Measurements from ENCODE around the gene FUZ. TPM values are rescaled to one million over a fixed set of nuclear protein-coding genes. Genes with fewer than 3 reads are reported as not detected.

FUZ gene
- total RNA-seq, 3 donors from 2014 or later (not counting 1 experiment from before 2014, with no cell fraction given) = 17.7 to 33.1 (median 20.6) TPM

- H3K9me3 ChIP-seq (ENCODE audit: control insufficient read depth, insufficient read depth, low read length) = no peaks in the 10 kb centered on the region
- intact Hi-C loops (cut with micrococcal nuclease) = loop anchor here (2.0 to 5.0 kb wide), 3 partner anchors 45 to 100 kb away; partner anchors contain the start of genes FUZ and PNKP
- ATAC-seq = no peak
- H3K27me3 ChIP-seq (ENCODE audit: control insufficient read depth, insufficient read depth, low read length) = no peaks in the 10 kb centered on the region
- Mint-ChIP-seq H3K27me3 (ENCODE audit: low read depth in 2 of 2) (no peaks in the 10 kb centered on the region), H3K36me3 (no peaks in the 10 kb centered on the region), H3K9me3 (no peaks in the 10 kb centered on the region), H3K4me3 (peak overlapping the region; percentile 94), H3K27ac (peak overlapping the region; percentile 91 to 93), H3K4me1 (peaks cover 52 to 61% of the 10 kb centered on the region in 2 donors)
- peak overlapping the region; percentile 74 for H3K27ac ChIP-seq (ENCODE audit: low read length)
- DNase-seq = no peak
- no peak for TF ChIP-seq CTCF (IDR thresholded peaks at IDR 0.05)
- H3K36me3 ChIP-seq (ENCODE audit: control insufficient read depth, insufficient read depth, low read length) = no peaks in the 10 kb centered on the region
- WGBS (ENCODE audit: insufficient coverage) = under 1% methylated on average over 9 of the region's 9 CpGs
- H3K4me1 ChIP-seq (ENCODE audit: control insufficient read depth, insufficient read depth, low read length) = peaks cover 60% of the 10 kb centered on the region
- peak overlapping the region; percentile 74 for H3K4me3 ChIP-seq (ENCODE audit: low read length)
Observed at GRCh38 chr19:49767381-49767780, 45.7 kb downstream of the FUZ start.

GRCh38 chr19:49766930-49767299, 46.2 kb downstream of the FUZ start, which contains the start of gene AP2A1:
TSS of gene AP2A1 (plus strand) at chr19:49767001. CDS start at chr19:49767134, 133 bp downstream.
- Histone ChIP-seq H3K27me3 (ENCODE audit: control insufficient read depth, insufficient read depth, low read length) (no peaks in the 10 kb centered on the region), H3K4me1 (ENCODE audit: control insufficient read depth, insufficient read depth, low read length) (peaks cover 58% of the 10 kb centered on the region), H3K27ac (ENCODE audit: low read length) (peak within 1 kb of the TSS; percentile 74), H3K4me3 (ENCODE audit: low read length) (peak within 1 kb of the TSS; percentile 74), H3K36me3 (ENCODE audit: control insufficient read depth, insufficient read depth, low read length) (no peaks in the 10 kb centered on the region), H3K9me3 (ENCODE audit: control insufficient read depth, insufficient read depth, low read length) (no peaks in the 10 kb centered on the region)
- intact Hi-C loops (cut with micrococcal nuclease) = loop anchor here (1.0 to 5.0 kb wide), 4 partner anchors 46 to 100 kb away; partner anchors contain the start of genes FUZ and PNKP
- no peak for DNase-seq
- Mint-ChIP-seq H3K4me1 (peaks cover 51 to 61% of the 10 kb centered on the region in 2 donors), H3K9me3 (no peaks in the 10 kb centered on the region), H3K36me3 (no peaks in the 10 kb centered on the region), H3K4me3 (peak within 1 kb of the TSS; percentile 95), H3K27me3 (ENCODE audit: low read depth in 2 of 2) (no peaks in the 10 kb centered on the region), H3K27ac (peak within 1 kb of the TSS; percentile 91 to 93)
- WGBS (ENCODE audit: insufficient coverage) = 0% methylated on average over 38 of the region's 38 CpGs
- no peak for ATAC-seq
- TF ChIP-seq CTCF (IDR thresholded peaks at IDR 0.05) = no peak

DNA sequence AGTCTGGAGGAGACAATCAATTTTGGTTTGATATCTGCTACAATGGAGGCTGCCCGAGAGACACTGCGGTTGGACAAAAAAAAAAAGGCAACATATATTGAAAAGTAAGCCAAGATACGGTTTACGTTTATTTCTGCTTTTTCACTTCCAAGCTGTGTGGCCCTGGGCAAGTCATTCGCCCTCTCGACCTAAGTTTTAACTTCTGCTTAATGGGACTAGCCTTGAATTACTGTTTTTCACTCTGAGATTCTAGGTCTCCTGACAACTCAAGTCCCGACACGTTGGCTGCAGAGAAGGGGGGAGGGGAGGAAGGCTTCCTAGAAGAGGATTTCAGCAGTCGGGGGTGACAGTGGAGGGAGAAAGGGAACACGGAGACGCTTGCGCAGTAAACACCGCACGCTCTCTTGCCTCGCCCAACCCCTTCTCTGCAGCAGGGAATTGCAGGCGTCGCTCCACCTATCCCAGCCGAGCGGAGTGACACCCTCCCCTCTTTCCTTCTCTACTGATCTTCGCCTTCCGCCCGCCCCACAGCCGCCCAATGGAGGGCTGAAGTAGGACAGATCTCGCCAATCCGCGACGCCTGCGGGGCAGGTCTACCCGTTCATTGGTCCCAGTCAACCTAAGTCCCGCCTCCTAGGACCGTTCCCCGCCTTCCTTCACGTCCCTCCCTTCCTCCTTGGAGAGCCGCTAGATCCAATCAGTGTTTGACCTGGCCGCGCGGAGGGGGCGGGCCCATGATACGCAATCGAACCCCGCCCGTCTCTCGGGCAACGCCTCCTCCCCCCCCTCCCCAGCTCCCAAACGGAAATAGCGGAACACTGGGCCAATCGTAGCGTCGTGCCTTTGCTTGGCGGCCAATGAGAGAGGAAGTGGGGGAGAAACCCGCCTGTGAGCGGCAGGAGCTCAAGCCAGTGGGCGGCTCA, 46.8 kb downstream of the FUZ start:
- Mint-ChIP-seq H3K27me3 (ENCODE audit: low read depth in 2 of 2) (no peaks in the 10 kb centered on the region), H3K36me3 (no peaks in the 10 kb centered on the region), H3K27ac (peak overlapping the region; percentile 91 to 93), H3K9me3 (no peaks in the 10 kb centered on the region), H3K4me3 (peak overlapping the region; percentile 95), H3K4me1 (peaks cover 45 to 55% of the 10 kb centered on the region in 2 donors)
- Histone ChIP-seq H3K4me3 (ENCODE audit: low read length) (peak overlapping the region; percentile 50), H3K27me3 (ENCODE audit: control insufficient read depth, insufficient read depth, low read length) (no peaks in the 10 kb centered on the region), H3K36me3 (ENCODE audit: control insufficient read depth, insufficient read depth, low read length) (no peaks in the 10 kb centered on the region), H3K4me1 (ENCODE audit: control insufficient read depth, insufficient read depth, low read length) (peaks cover 58% of the 10 kb centered on the region), H3K9me3 (ENCODE audit: control insufficient read depth, insufficient read depth, low read length) (no peaks in the 10 kb centered on the region), H3K27ac (ENCODE audit: low read length) (peak overlapping the region; percentile 71)
- DNase-seq (peak; percentile 96 to 100), ATAC-seq (peak; percentile 87 to 97 (median 87))
- intact Hi-C loops (cut with micrococcal nuclease) = loop anchor here (1.0 to 5.0 kb wide), 4 partner anchors 47 to 101 kb away; partner anchors contain the start of genes FUZ and PNKP
- WGBS (ENCODE audit: insufficient coverage) = under 1% methylated on average over 53 of the region's 53 CpGs
- TF ChIP-seq CTCF (IDR thresholded peaks at IDR 0.05) = no peak
